Gastrocnemius medialis (tissue), 4 donors: ENCODE measurements around the gene ARL8B.

ENCODE experiments used
- CTCF ChIP-seq, 5 experiments: fragments of 450-650 bp in 3 of 5; fragments of 200-600 bp in 2 of 5; sonication (generic) in 2 of 5; IDR thresholded peaks in 4 of 5; conservative IDR thresholded peaks in 1 of 5; 1 replicate in 4 of 5; 2 replicates in 1 of 5; pipeline ENCODE4 v1.5.1; 2016 to 2019; ENCODE audit warnings: antibody characterized with exemption in 5 of 5, mild to moderate bottlenecking in 3 of 5, moderate library complexity in 3 of 5
- POLR2A ChIP-seq, 2 donors: fragments of 450-650 bp; IDR thresholded peaks; one replicate each; pipeline ENCODE4 v1.6.1; 2017; ENCODE audit warnings: antibody characterized with exemption in 2 of 2, mild to moderate bottlenecking in 2 of 2, moderate library complexity in 2 of 2

GRCh38 chr3:5133239-5134018 lies 11.3 kb downstream of the ARL8B start:
- TF ChIP-seq CTCF (IDR thresholded peaks at IDR 0.05 in 4 of 5, conservative IDR thresholded peaks at IDR 0.05 in 1 of 5) = no peak
- no peak for TF ChIP-seq POLR2A (IDR thresholded peaks at IDR 0.05)
